NCI-H146 treated with DMSO at 0.1 percent for 48 hours (cell line): ENCODE results near the gene LECT2.

Experiments used
- DNase-seq: peaks from one replicate; lab custom pipeline; 2025; ENCODE audit not compliant: unreplicated experiment; lab: John Stamatoyannopoulos, UW

Gene LECT2

DNA sequence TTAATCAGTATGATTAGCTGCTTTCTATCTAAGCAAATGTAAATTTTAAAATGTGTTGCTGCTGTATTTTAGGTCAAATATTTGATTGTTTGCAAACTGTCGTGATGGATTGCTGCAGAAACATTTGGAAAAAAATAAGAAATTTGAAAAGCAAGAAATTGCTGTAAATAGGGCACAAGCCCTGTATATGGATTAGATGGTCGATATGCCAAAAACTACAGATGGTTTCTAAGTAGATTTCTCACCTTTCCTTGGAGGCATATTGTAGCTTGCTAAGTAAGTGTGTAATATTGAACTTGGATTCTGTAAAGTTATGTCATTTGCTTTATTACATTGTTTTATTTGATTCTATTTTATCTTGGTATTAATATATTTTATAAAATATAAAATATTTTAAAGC lies 13.1 kb downstream of the LECT2 start:
- no peak for DNase-seq

DNA sequence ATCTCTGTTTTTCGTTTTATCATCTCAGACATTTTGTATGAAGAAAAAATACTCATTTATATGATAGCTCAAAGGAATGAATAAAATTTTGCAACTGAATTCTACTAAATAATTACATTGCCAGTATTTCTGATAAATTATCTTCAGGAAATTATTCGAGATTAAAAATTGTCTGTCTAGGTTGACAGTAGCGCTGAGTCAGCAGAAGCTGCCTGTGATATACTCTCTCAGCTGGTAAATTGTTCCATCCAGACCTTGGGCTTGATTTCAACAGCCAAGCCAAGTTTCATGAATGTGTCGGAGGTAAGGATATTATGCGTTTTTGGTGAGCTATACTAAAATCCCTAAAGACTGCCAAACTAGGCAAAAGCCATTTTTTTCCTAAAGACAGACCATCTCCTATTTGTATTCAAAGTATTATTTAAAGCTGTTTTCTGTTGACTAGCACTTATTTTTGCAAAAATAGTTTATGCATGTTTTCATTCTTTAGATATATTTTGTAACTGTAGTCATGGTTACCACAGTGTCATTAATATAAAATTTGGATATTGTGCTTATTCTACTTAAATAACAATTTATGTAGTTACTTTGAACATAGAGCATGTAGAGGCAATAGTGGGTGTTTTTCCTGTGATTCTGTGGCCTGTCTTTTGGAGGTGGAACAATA lies 17.4 kb downstream of the LECT2 start:
- no peak for DNase-seq

GRCh38 chr5:135934939-135935338 lies 19.8 kb downstream of the LECT2 start:
- DNase-seq, result no peak

GRCh38 chr5:135930949-135931295 lies 23.9 kb downstream of the LECT2 start:
- no peak for DNase-seq

GRCh38 chr5:135930029-135930948 lies 24.5 kb downstream of the LECT2 start:
- DNase-seq, result no peak

DNA sequence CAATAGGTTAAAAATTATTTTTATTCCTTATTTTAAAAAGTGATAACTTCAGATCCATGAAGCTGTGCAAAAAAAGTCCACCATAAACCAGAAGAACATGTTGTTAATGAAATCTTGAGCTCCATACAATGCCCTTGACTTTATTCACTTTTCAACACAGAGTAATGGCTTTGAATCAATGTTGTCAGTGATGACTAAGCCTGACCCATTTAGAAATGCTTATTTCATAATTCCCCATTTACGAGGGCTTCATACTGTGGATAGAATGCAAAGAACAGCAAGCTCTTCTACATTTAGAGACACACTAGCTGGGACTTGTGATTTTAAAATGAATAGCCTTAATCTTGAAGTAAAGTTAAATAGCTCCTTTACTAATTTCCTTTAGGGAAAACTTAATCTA lies 33.4 kb downstream of the LECT2 start:
- no peak for DNase-seq

- no peak for DNase-seq
Measured at GRCh38 chr5:135920199-135920598, 34.6 kb downstream of the LECT2 start.

GRCh38 chr5:135916638-135917263 lies 38.0 kb downstream of the LECT2 start:
- no peak for DNase-seq

DNA sequence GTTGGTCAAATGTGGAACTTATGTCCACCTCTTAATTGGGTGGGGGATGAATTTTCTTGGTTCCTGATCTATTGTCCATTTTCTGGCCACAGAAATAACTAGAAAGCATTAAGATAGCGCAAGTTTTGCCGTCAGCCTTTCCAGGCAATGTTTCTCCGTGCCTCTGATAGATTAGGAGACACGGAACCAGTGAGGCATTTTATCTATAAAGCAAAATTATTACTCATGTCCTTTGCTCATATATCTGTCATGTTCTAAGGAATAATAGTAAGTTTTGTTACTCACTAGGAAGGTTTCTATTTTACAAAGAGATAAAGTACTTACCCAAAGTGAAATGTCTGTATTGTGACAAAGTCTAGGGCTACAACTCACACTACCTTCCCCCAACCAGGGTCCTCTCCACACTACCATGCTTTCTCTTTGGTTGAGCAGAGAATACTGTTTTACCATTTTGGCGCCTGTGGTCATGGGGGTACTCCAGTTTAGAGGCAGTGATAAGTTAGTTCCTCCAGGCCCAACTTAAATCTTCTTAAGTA lies 39.2 kb downstream of the LECT2 start:
- no peak for DNase-seq

DNA sequence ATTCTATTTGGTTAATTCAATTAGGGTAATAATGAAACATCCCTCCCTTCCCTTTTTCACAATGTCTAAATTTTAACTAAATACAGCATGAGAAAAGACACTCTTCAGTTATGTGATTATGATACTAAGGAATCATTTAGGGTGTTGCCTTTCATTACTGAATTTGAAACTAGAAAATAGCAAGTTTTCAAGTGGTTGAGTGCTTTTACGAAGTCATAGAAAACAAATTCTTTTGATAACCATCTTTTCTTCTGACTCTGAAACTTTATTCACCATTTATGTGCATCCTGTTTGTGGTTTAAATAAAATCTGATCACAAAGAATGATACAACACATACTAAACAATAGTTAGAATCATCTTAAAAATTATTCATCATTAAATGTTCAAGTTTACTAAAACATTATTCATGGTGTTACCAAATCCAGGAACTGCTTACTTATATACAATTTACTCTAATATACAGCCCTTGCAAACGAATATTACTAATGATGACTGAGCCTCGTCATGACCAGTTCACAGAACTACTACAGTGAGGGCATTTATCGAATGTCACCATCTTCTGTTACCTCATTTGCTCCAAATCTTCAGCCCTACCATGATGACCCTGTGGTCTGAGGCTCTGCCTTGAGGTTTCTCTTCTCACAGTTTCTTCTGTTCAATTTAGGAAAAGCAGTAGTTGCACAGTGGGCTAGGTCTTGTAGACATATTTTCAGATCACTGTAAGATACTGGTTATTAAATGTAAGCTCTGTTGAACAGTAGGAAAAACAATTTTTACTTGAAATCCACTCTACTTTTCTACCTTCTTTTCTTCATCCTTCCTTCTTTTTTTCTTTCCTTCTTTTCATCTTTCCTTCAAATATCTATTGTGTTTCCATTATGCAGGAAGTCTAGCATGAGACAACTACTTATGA lies 40.8 kb downstream of the LECT2 start:
- DNase-seq, result no peak

DNA sequence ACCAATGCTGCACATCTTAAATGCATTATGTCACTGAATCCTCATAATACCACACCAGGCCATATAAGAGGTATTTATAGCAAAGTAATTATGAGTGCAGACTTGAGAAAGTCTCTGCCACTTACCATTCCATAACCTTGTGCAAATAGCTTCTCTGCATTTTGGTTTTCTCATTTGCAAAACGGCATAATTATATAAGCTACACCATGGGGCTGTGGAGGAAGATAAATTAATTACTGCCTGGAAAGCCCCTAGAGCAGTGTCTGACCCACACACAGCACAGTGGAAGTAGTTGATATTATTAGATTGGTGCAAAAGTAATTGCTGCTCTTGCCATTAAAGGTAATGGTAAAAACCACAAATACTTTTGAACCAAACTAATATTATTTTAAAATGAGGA lies 49.6 kb downstream of the LECT2 start:
- DNase-seq, result no peak

- no peak for DNase-seq
Measured at GRCh38 chr5:135901633-135902032, 53.1 kb downstream of the LECT2 start.

DNA sequence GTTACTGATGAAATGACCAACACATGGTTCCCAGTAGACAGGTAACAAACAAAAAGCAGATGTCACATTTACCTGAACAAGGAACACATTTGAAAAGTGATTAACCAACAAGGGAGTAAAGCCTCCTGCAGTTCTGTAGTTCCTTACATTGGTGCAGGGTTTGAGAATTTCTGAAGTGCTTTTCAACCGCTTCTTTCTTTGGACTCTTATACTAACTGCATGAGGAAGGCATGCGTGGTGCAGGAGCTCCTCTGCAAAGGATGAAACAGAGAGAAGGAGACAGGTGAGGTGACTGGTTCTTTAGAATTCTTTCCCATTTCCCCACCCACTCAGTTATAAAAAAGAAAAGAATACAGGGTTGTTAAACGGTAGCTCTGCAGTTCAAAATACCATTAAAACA lies 54.5 kb downstream of the LECT2 start:
- no peak for DNase-seq

- no peak for DNase-seq
Measured at GRCh38 chr5:135898651-135899050, 56.1 kb downstream of the LECT2 start.
